ENCODE results near the gene TTLL4.

Gene TTLL4

GRCh38 chr2:218785103-218785502, 74.5 kb downstream of the TTLL4 start:
- DNase-seq: no peak

GRCh38 chr2:218786133-218786532, 75.5 kb downstream of the TTLL4 start:
- DNase-seq: no peak

- no peak for DNase-seq
Observed at GRCh38 chr2:218788529-218789255, 78.1 kb downstream of the TTLL4 start.

GRCh38 chr2:218792433-218792832, 81.8 kb downstream of the TTLL4 start:
- DNase-seq: no peak

GRCh38 chr2:218796691-218797090, 86.1 kb downstream of the TTLL4 start:
- DNase-seq: no peak

GRCh38 chr2:218798767-218799504, 88.3 kb downstream of the TTLL4 start:
- DNase-seq: no peak

GRCh38 chr2:218799990-218800389, 89.4 kb downstream of the TTLL4 start:
- no peak for DNase-seq

GRCh38 chr2:218802386-218802994, 91.9 kb downstream of the TTLL4 start:
- no peak for DNase-seq

GRCh38 chr2:218804817-218805216, 94.2 kb downstream of the TTLL4 start:
- no peak for DNase-seq

Data from stimulated activated CD8-positive, alpha-beta memory T cell treated with anti-CD3 and anti-CD28 coated beads, Interleukin-4, amount 100 ng/mL, for 48 hours (primary cell).